Pons (tissue), 1 donor: ENCODE results near the gene HMCN2.

Experiments used
- DNase-seq: peaks from one replicate; pipeline ENCODE4 v3.0.0-alpha.2; 2016; ENCODE audit warnings: low spot score

Gene HMCN2

GRCh38 chr9:130470950-130471349 lies 205.4 kb downstream of the HMCN2 start:
- DNase-seq: no peak

GRCh38 chr9:130471411-130472183 lies 206.0 kb downstream of the HMCN2 start:
- DNase-seq: no peak

- DNase-seq: no peak
Observed at GRCh38 chr9:130472184-130472705, 206.7 kb downstream of the HMCN2 start.

GRCh38 chr9:130473009-130473408 lies 207.4 kb downstream of the HMCN2 start:
- DNase-seq: no peak

- no peak for DNase-seq
Observed at GRCh38 chr9:130473566-130473965, 208.0 kb downstream of the HMCN2 start.

GRCh38 chr9:130474106-130474505 lies 208.5 kb downstream of the HMCN2 start:
- DNase-seq: no peak

- DNase-seq: no peak
Observed at GRCh38 chr9:130476151-130476730, 210.7 kb downstream of the HMCN2 start.

- no peak for DNase-seq
Observed at GRCh38 chr9:130477564-130477963, 212.0 kb downstream of the HMCN2 start.

- DNase-seq: no peak
Observed at GRCh38 chr9:130478152-130478551, 212.6 kb downstream of the HMCN2 start.

- no peak for DNase-seq
Observed at GRCh38 chr9:130478736-130479575, 213.4 kb downstream of the HMCN2 start.

GRCh38 chr9:130479587-130479986 lies 214.0 kb downstream of the HMCN2 start:
- DNase-seq: no peak

GRCh38 chr9:130480673-130481072 lies 215.1 kb downstream of the HMCN2 start:
- DNase-seq: no peak

- DNase-seq: no peak
Observed at GRCh38 chr9:130482463-130482862, 216.9 kb downstream of the HMCN2 start.

- DNase-seq: no peak
Observed at GRCh38 chr9:130483371-130483971, 217.9 kb downstream of the HMCN2 start.
